ENCODE results near the gene CUL3.
"Not testable (repeated sequence)": the region's sequence is repeated elsewhere in the genome, so short reads cannot be mapped to it uniquely, and the experiment has no call there.

Gene CUL3

DNA sequence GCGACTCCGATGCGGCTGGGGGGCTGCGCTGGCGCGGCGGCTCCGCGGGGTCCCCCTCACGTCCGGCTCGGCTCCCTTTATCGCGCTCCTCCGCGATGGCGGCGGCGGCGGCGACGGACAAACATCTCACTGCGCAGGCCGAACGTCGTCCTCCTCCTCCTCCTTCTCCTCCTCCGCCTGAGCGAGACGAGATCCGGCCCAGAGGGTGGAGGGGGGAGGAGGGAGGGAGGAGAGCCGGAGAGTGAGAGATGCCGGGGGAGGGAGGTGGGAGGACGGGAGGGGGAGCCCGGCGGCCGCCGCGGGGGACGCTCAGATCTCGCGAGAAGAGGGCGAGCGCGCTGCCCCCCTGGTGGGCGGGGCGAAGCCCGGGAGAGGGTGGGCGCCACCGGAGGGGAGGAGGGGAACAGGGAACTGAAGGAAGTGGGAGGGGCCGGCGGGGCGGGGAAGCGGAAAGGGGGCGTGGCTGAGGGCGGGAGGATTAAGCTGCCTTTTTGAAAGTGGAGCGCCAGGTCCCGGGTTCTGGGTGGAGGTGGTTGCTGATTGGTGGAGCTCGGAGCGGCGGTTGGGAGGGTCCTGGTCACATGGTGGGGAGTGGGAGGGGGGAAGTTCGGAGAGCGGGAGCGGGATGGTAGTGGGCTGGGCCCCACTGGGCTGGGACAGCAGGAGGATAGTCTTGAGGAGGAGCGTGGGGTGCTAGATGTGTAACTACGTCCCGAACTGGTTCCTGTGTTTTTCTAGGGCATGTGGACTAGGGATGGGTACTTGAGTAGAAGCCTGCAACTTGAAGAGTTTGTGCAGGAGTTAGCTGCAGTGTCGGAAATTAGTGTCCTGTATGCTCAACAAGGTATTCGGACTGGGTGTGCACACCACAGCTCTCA lies at the start of gene CUL3:
Gene CUL3 (minus strand): TSS at position 153 of the 878 bp plus-strand sequence. CDS start 354 bp downstream, outside the sequence.
- DNase-seq (ENCODE audit: low read depth), result peak; percentile 100

DNA sequence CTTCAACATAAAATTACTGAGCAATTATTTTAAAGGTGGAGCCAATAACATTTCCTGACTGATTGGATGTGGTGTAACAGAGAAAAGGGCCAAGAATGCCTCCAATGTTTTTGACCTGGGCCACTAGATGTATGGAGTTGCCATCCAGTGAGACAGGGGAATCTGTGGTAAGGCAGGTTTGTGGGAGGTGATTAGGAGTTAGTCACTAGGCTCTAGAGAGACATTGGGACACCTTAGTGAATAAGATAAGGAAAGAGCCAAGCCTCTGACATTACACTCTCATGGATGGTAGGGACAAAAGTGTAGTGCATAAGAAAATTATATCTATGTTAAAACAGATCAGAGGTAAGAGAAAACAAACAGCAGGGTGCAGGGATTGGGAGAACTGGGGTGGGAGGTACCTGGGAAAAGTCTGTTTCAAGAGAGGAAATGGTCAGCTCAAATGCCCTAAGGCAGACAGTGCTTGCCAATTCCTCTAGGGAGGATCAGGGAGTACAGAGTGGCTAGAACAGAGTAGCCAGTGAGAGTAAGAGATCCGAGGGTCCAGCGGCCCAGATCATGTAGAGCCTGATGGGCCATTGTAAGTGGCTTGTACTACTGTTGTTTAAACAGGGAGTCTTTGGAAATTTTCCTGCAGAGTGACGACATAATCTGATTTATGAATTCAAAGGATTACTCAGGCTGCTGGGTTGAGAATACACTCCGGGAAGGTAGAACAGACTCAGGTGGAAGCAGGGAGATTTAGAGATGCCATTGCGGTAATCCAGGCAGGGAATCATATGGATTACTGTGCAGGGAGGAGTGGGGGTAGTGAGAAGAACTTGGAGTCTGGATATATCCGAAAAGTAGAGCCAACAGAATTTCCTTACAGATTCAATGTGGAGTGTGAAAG lies 45.7 kb upstream of the CUL3 start:
- DNase-seq (ENCODE audit: low read depth), result no peak

DNA sequence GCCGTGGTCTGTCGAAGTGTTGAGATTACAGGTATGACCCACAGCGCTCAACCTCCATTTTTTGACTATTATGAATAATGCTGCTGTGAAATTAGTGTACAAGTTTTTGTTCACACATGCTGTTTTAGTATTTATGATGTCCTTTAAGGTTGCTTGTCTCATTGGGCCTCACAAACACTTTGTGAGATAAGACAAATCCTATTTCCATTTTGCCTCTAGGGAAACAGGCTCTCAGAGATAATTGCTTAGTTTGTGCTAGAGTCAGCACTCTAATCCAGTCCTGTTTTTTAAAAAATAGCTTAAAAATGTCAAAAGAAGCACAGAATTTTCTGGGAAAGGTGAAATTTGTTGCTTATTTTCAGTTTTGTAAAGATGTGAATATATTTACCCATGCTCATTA lies 43.3 kb upstream of the CUL3 start:
- no peak for DNase-seq (ENCODE audit: low read depth)

DNA sequence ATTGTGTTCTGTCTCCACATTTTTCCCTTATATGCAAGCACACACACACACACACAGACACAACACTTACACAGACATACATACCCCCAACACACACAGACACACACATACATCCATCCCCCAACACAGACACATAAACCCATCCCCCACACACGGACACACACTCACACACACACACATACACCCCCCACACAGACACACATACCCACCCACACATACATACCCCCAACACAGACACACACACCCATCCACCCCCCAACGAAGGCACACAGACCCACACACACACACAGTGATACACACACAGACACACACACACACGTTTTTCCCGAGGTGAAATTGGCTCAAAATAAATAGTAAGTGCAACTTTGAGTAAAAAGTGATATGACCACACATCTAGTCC lies 41.6 kb upstream of the CUL3 start:
- DNase-seq (ENCODE audit: low read depth), result no peak

DNA sequence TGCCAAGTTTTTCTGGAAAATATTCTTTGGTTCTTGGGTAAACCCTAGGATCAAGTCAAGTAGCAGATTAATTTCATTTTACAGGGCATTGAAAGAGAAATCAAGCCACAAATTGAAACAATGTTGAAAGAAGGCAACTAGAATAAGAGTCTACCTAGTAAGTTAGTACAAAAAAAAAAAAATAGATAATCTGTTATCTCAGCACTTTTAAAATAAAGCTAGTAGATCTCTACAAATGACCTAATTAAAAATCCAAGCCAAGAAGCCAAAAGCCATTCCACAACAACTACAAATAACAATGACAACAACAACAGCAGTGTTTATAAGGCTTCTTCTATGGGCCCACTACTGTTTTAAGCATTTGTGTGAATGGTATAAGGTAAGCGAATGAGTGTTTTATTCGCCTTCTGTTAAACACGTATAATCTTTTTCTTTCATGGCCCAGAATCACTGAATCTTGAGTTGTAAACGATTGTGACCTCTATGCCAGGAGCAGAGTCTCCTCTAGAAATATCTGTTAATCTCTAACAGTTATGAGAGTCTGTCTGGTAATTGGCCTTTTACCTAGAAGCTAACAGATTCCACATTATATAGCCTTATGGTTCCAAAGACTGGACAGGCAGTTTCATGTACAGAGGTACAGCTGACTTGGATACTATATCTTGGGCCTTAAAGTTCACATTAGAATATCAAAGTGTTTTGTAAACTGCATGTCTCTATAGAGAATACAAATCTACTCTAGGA lies 28.6 kb upstream of the CUL3 start:
- DNase-seq (ENCODE audit: low read depth), result no peak

DNA sequence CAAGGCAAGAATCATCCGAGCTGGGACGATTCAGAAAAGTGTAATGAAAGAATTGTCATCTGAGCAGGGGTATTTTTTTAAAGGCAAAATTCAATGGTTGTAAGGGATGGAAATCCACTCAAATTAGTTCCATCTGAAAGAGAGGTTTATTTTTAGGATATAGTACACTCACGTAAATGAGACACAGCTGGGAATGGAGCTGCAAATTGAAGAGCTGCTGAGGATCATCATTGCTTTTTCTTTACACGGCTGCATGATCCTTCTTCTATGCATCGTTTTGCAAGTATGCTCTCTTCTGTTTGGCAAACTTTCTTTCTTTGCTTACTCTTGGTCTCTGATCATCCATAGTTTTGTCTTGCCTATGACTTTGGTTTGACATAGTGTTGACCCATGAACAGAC lies 27.4 kb upstream of the CUL3 start:
- no peak for DNase-seq (ENCODE audit: low read depth)

DNA sequence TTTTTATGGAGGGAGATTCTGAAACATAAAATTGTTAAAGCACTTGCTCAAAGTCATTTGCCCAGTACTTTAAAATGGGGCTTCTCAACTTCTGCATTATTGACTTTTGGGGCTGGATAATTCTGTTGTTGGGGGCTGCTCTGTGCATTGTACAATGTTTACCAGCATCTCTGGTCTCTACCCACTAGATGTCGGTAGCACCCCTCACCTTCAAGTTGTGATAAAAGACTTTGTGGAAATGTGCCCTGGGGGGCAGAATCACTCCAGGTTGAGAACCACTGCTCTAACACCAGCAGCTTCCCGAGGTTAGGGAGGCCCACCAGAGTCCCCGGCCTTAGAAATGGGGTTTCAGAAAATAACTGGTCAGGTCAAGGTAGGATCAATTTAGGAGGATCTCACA lies 26.8 kb upstream of the CUL3 start:
- no peak for DNase-seq (ENCODE audit: low read depth)

DNA sequence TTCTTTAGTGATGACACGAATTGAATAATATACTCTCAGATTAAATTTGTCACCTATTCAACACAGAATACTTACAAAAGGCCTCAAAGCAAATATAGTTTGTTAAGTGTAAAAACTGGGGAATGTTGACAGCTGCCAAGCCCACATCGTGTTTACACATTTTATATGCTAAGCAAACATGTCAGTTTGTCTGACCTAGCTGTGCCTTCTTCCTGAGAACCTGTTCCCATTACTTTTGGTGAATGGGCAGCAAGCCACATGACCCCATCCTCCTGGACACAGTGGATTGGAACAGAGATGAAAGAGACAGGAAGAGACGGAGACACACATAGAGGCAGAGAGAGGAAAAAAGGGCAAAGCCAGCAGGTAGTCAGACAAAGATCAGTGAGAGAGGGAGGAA lies 22.9 kb upstream of the CUL3 start:
- DNase-seq (ENCODE audit: low read depth), result no peak

DNA sequence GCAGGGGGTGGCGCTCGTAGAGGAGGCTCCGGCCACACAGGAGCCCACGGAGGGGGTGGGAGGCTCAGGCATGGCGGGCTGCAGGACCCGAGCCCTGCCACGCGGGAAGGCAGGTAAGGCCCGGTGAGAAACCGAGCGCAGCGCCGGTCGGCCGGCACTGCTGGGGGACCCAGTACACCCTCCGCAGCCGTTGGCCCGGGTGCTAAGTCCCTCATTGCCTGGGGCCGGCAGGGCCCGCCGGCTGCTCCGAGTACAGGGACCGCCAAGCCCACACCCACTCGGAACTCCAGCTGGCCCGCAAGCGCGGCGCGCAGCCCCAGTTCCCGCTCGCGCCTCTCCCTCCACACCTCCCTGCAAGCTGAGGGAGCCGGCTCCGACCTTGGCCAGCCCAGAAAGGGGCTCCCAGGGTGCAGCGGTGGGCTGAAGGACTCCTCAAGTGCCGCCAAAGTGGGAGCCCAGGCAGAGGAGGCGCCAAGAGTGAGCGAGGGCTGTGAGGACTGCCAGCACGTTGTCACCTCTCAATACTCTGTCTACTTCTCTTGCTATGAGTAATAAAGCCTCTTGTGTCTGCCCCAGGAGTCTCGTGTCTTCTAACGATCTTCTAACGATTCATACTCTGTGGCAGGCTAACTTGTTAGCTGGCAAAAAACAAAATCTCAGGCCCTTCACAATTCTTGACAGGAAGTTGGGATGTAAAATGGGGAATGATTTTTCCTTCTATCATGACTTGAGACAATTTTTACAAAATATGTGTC lies 18.8 kb upstream of the CUL3 start:
- not testable (repeated sequence) for DNase-seq (ENCODE audit: low read depth)

DNA sequence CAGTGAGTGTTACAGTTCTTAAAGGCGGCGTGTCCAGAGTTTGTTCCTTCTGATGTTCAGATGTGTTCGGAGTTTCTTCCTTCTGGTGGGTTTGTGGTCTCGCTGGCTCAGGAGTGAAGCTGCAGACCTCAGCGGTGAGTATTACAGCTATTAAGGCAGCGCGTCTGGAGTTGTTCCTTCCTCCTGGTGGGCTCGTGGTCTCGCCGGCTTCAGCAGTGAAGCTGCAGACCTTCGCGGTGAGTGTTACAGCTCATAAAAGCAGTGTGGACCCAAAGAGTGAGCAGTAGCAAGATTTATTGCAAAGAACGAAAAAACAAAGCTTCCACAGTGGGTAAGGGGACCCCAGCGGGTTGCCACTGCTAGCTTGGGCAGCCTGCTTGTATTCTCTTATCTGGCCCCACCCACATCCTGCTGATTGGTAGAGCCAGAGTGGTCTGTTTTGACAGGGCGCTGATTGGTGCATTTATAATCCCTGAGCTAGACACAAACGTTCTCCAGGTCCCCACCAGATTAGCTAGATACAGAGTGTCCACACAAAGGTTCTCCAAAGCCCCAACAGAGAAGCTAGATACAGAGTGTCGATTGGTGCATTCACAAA lies 17.7 kb upstream of the CUL3 start:
- DNase-seq (ENCODE audit: low read depth), result not testable (repeated sequence)

DNA sequence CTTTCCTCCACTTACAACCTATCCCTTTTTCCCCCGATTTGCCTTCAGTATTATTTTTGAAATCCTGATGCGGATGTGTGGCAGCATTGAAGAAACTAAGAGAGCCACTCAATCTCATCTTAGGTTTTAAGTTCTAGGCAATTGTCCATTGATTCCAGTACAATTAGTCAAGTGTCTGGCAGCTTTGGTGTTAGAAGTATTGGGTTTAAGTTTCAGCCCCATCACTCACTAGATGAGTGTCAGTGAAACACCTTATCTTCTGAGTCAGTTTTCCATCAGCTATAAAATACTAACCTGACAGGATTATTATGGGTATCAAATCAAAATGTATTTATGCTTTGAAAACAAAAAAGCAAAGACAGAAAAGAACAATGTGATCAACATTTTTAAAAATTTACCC lies 16.8 kb upstream of the CUL3 start:
- DNase-seq (ENCODE audit: low read depth), result no peak

DNA sequence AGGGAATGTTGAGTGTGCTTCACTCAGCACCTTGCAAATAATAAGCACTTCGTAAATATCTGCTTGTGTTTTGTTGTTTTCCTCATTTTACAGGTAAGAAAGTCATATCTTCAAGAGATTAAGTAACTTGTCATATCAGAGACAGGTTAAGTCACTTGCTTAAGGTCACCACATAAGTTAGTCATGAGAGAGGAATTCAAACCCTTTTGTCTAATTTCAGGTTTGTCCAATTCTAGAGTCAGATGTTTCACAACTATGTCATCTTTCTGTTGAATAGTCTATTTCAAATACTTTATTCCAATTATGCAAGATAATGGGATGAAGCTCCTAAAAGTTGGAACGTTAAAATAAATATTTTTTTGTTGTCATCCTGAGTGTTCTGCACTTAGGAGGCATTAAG lies 13.5 kb upstream of the CUL3 start:
- DNase-seq (ENCODE audit: low read depth), result no peak

DNA sequence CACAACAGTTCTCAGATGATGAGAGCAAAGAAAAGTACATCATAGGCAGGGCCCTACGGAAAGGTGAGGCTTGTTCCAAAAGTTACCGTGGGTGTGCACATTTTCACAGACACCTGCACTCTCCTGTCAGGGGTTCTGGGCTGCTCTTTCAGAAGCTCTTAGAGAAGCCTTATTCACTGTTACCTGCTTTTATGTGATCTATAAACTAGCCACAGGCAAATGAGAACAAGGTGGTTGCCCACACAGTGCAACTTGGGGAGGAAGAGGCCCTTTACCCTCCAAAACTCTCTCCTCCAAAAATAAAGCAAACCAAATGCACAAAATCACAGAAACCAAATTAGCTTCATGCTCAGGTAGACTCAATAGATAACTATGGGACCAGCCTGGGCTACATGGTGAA lies 11.1 kb upstream of the CUL3 start:
- no peak for DNase-seq (ENCODE audit: low read depth)

DNA sequence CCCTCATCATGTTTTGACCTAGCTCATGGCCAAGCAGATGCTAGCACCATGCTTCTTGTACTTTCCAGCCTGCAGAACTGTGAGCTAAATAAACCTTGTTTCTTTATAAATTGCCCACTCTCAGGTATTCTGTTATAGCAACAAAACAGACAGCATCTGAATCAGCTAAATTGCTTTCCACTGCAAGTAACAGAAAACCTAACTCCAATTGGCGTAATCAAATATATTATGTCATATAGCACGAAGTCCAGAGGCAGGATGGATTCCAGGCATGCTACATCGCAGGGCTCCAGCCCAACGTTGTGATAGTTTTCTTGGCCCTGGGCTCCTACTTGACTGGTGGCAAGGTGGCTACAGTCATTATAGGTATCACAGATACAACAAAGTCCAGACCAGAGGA lies 10.4 kb upstream of the CUL3 start:
- DNase-seq (ENCODE audit: low read depth), result no peak

DNA sequence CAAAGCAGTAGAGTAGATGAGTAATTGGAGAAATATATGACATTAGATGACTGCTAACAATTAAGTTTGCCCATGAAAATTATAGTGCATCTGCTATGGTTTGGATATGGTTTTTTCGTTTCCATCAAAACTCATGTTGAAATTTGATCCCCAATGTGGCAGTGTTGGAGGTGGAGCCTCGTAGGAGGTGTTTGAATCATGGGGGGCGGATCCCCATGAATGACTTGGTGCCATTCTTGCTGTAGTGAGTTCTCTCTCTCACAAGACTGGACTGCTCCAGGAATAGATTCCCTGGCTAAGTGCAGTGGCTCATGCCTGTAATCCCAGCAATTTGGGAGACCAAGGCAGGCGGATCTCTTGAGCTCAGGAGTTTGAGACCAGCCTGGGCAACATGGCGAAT lies 9.7 kb upstream of the CUL3 start:
- no peak for DNase-seq (ENCODE audit: low read depth)

DNA sequence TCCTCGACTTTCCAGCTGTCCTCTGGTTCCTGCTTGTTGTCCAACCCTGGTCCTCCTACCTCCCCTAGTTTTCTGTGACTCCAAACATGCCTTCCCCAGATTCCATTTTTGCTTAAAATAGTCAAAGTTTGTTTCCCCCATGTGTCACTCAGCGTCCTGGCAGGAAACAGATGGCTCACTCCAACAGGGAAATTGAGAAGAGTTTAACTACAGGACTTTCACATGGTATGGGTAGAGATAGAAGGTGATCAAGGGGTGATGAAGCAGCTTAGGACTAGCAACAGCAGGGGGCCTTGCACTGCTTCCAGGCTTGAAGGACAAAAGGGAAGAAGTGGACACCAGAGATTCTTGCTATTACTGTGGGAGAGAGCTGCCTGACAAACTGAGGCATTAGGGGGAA lies 6.1 kb upstream of the CUL3 start:
- no peak for DNase-seq (ENCODE audit: low read depth)

DNA sequence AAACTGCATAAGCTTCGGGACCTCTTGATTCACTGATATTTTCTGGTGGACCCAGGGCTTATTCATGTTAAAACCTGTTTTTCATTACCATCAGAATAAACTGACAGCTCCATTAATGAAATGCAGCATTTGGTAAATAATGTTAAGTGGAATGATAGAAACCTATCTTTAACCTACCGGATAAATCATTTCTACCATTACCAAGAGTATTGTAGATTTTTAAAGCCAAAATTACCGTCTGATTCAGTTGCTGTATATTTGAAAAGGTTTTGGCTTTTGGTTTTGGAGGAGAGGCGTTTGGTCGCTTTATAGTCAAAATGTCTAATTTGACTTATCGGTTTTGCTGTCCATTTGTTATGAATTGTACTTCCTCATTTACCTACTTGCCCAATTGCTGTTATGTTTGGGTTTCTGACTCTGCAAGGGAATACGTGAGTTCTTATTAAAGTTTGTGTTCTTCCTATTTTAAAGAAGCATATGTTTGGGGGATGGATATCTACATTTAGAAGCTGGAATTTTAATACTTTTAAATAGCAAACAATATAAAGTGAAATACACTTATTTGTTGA lies 1.0 kb upstream of the CUL3 start:
- DNase-seq (ENCODE audit: low read depth), result no peak

DNA sequence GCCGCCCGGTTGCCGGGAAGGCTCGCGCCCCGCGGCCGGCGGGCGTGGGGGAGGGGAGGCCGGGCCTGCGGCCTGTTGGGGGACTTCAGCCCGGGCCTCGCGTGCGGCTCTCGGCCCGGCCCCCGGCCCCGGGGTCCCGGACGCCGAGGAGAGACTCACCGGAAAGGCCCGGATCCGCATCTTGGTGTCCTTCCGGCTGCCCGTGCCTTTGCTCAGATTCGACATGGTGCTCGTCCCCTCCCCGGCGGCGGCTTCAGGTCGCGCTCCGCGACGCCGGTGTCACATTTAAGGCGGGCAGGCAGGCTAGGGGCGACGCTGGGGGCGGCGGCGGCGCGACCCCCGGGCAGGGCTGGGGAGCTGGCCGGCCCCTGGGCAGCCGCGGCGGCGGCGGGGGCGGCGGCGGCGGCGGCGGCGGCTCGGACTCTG lies 365 bp downstream of the CUL3 start:
- DNase-seq (ENCODE audit: low read depth), result peak; percentile 53

DNA sequence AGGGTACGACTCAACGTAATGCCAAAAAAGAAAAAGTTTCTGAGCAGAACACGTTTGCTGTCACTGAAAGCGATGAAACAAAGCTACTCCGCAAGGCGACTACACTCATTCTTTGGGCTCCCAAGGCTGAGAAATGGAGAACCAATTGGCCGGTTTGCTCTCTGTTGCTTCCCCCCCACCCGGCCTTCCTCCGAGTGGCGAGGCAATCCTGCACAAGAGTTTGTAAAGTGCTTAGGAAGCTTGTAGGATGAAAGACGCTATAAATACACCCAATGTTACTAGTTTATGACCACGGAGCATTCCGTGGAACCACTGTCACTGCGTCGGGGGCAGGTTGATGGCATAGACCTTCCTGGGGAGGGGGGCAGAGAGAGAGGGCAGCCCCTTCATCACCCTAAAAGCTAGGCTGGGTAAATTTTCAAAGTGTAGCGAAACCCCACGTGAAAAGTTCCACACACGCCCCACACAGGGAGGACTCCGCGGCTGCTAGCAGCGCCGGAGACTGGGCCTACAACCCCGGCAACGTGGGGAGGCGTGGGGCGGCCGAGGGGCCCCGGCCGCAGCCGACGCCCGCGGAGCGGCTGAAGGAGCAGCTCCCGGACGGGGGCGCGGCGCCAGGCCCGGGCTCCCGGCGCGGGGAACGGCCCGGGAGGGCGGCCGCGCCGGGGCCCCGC lies 915 bp downstream of the CUL3 start:
- DNase-seq (ENCODE audit: low read depth), result no peak

DNA sequence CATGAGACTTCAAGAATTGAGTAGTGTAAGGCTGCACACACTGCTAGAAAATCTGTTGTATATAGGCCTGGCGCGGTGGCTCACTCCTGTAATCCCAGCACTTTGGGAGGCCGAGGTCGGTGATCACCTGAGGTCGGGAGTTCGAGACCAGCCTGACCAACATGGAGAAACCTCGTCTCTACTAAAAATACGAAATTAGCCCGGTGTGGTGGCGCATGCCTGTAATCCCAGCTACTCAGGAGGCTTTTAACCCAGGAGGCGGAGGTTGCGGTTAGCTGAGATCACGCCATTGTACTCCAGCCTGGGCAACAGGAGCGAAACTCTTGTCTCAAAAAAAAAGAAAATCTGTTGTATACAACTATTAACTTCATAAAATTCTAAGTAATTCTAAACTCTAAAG lies 2.1 kb downstream of the CUL3 start:
- DNase-seq (ENCODE audit: low read depth), result not testable (repeated sequence)
